GM18868 (cell line): Measurements from ENCODE around the gene TNNT3.

Experiments
- ATAC-seq: cut with Tn5 transposase; IDR thresholded peaks from one replicate; pipeline ENCODE4 v1.9.1; 2021; ENCODE audit warnings: mild to moderate bottlenecking, moderate library complexity; ENCODE audit not compliant: unreplicated experiment

Gene TNNT3

DNA sequence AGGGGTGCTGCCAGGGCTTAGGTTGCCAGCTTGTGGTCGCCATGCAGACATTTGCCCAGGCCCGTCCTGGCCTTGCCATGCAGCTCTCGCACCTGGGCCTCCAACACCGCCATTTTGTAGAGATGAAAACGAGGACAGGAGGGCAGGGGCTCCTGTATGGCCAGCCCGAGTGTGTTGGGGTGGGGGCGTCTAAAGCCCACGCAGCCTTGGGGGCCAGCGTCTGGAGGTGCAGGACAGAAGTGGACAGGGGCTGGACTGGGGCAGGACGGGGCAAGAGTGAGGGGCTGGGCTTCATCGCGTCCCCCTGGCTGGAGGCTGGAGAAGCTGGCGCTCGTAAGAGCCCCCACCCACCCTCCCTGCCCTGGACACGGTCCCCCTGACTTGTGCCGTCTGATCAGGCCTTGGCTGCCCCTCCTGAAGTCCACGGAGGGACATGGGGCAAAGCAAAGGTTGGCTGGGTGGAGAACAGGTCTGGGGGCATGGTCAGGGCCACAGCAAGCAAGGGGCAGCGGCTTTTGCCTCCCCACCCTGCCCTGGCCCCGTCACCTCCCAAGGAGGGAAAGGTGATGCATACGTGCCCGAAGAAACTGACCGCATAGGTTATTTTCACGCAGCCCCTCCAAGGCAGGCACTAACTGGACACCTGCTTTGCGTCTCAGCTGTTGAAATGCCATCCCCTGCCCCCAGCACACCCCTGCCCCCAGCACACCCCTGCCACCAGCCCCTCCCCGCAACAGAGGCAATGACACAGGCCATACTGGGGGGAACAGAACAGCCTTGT lies 815 bp downstream of the TNNT3 start:
- no peak for ATAC-seq

DNA sequence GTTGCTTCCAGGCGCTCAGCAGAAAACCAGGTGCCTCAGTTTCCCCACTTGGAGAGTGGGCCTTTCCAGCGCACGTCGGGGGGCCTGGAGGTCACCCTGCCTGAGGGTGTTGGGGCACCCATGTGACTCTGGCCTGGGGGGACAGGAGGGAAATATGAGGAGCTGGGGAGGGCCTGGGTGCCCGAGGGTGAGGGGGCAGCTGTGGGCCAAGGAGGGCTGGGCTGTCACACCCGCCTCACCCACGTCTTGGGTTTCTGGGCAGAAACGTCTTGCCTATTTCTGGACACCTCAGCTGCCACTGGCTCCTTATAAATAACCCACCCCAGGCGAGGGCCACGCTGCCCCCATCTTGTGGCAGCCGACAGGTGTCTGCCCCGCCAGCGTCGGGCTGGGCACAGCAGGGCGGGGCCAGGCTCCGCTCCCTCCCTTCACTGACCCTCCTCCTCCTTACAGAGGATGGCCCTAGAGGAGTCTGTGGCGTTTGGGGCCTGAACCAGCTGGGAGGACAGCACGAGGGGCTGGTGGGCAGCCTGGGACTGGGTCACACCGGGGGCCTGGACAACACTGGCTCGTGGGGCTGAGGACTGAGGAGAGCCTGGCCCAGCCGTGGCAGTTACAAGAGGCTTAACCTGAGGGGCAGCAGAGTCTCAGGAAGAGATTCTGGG lies 1.5 kb downstream of the TNNT3 start:
- ATAC-seq: no peak

DNA sequence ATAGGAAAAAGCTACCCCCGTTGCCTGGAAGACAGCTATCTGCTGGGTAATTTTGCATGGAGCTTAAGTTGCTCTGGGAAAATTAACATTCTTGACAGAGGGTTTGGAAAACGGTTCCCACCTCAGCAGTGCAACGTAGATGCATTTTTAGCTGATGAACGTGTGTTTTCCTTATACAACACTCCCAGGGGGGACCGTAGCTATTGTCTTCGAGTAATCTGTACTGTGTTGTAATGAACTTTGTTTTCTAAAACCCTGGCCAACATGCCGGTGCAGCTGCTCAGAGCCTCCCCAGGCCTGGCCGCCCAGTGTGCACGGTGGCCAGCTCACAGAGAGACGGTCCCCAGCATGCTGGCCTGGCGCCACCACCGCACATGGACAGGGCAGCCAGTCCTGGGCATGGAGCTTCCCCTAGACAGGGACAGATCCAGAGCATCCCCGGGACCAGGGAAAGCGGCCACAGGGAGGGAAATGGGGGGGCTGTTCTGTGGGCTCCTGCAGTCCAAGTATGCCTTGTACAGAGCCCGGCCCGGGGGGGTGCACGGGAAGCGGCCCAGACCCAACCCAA lies 2.2 kb downstream of the TNNT3 start:
- ATAC-seq: no peak

DNA sequence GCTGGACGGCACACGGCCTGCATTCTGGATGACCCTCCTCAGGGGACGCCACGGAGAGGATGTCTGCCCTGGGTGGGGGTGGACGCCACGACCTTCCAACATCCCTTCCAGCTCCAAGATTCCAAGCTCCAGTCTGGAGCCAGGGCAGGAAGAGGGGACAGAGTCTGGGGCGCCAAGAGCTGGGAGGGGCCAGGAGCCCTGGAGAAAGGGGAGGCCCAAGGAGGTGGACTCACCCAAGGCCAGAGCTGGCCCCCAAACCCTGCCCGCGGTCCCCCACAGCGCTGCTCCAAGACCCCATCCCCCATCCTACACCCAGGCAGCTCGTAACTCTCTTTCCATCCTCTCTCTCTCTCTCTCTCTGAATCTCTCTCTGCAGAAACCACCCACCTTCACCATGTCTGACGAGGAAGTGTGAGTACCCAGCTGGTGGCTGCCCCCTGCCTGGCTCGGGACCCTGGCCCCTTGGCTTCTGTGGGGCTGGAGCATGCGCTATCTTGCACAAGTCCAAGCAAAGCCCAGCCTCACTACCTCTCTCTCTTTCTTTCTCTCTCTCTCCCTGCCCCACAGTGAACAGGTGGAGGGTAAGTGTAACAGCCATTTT lies 3.1 kb downstream of the TNNT3 start:
- no peak for ATAC-seq

DNA sequence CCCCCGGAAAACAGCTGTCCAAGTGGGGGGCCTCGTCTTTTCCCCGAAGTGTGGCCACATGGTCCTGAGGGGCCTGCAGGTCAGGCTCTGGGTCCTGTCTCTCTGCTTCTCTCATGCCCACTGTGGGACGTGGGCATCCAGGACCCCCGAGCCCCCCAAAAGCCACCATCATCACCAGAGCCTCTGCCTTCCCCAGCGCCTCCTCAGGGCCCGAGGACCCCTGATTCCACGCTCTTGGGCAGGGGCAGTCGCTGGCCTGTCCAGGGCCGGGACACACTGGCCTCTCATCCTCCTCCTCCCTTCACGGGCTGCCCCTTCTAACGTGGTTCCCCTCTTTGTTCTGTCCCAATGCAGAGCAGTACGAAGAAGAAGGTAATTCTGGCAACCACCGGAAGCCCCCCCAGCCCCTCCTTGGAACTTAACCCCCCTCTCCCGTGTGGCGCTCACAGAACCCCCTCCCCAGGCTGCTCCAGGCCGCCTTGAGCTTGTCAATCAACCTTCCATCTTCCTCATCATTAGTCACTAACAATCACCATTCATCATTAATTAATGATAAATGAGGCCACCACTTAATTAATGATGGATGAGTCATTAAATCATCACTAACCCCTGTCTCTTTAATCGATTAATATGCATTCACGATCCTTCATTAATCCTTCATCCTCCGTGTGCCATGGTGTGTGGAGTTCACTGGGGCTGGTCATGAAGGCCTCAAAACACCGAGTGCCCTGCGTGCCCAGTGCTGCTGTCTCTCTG lies 3.9 kb downstream of the TNNT3 start:
- ATAC-seq: no peak

DNA sequence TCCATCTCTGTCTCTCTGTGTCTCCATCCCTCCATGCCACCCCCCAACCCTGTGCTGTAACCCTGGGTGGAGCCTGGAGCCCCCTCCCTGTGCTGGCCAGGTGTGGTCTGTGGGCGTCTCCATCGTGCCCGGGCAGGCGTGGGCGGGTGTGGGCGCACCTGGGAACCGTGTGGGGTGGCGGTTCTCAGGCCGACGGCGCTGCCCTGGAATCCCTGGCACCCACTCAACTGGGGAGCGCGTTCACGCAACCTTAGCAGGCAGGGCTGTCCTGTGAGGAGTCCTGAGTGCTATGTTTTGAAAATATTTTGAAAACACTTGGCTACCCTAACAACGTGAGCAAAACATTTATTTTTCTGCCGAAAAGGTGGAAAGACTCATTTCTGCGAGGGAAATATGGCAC lies 4.7 kb downstream of the TNNT3 start:
- no peak for ATAC-seq

DNA sequence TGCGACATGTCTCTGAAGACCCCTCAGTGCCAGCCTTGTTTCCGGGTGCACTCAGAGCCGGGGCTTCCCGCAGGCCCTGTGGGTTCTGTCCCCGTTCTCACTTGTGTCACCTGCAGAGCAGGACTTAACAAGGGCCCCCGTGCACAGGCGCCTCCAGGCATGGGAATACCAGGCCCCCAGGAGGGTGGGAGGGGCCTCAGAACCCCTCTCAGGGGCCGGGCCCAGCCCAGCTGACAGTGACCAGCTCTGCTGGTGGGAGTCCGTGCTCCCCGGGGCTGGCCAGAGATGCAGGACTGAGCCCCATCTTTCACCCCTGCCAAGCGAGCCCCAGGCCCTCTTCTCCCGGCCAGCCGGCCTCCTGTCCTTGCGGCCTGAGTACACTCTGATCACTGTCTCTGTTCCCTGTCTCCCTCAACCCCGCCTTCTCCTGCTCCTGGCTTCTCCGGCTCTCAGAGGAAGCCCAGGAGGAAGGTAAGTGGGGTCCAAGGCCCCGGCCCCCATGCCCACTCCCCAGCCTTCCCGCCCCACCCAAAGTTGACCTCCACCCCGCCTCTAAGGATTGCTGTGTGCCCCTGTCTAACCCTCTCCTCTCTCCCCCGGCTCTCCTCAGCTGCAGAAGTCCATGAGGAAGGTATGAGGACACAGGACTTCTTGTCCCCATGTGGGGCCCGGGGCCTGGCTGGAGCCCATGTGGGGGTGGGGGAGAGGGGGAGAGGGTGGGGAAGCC lies 5.3 kb downstream of the TNNT3 start:
- ATAC-seq: no peak

DNA sequence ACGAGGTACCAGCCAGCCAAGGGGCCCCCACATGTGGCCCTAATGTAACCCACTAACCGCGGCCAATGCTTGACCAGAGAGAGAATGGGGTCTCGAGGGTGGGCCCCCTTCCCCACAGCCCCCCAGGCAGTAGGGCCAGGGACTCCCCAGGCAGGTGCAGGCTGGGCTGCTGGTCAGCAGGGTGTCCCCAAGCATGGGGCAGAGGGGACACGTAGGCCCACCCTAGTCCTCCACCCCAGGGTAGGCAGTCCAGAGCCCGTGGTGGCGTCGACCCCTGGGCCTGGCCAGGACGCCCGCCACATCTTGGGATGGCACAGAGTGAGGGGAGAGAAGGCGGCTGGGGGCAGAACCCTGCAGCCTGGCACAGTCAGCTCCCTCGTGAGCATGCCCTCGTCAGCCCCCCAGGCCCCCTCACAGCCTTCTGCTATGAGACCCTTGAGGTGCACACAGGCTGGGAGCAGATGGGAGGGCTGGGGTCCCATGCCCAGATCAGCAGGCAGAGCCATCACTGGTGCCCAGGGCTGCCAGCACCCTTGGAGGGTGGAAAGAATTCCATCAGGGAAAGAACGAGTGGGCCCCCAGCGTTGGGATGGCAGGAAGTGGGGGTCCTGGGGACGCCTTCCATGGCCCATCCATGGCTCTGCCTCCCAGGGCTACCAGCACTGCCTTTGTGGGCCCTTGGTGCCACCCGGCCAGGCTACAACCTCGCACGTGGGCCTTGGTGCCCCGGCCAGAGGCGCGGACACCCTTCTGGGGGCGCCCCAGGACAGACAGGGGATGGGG lies 6.1 kb downstream of the TNNT3 start:
- ATAC-seq: no peak

DNA sequence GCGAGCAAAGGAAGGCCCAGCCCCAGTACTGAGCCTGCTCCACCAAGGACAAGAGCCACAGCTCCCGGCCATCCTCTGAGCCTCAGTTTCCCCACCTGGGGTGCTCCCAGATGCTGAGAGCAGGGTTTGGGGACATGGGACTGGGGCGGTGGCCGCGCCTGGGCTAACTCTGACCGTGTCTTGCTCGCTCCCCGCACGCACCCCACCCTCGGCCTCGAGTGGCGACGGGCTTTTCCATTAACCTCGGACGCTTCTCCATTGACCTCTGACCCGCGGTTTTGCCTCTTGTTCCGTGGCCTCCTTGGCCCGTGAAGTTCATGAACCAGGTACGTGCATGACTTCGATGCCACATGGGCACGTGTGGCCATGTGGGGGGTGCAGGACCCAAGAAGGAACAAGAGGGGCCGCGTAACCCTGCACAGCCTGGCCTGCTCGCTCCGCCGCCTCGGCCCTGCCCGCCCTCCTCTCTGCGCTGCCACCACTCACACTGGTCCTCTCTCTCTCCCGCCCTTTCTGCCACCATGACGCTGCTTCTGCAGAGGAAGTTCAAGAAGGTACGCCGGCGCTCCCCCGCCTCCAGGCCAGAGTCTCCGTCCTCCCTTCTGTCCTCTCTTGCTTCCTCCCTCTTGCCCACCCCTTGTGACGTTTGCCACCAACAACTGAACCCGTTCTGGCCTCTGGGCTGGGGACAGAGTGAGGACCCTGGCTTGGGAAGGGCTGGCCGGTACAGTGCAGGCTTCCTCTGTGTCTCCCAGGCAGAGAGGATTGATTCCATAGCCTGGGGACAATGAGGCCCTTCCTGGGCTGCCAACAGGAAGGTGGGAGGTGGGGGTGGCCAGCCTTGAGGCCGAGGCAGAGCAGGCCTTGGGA lies 6.9 kb downstream of the TNNT3 start:
- ATAC-seq: no peak

DNA sequence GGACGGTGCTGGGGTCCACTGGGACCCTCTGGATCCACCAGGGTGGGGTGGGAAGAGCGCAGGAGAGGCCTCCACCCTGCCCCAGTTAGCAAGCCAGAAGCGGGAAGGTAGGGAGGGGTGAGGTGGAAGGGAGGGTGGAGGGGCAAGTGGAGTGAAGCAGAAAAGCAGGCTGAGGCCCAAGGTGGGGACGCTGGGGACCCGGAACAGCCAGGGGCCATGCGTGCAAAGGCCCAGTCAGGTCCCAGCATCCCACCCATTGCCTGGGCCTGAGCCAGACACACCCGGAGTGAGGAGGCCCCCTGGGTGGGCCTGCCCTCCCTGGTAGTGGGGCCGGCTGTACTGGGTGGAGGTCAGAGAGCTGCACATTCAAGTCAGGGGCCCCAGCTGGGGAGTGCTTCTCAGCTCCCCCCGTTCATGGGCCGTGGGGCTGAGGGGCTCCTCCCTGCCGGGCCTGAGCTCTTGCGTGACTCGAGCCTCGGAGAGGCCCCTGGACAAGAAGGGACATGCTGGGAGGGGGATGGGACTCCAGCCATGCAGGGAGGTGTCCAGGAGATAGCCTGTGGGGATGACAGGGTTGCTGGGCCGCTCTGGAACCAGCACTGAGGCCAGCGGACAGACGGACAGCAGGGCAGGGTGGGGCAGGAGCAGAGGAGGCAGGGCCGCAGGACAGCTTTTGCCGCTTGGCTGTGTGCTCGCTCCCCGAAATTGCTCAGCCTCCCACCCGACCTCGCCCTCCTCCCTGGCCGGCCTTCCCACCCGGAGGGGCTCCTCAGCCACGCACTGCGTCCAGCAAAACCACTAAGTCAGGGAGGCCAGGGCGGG lies 7.7 kb downstream of the TNNT3 start:
- ATAC-seq: no peak

DNA sequence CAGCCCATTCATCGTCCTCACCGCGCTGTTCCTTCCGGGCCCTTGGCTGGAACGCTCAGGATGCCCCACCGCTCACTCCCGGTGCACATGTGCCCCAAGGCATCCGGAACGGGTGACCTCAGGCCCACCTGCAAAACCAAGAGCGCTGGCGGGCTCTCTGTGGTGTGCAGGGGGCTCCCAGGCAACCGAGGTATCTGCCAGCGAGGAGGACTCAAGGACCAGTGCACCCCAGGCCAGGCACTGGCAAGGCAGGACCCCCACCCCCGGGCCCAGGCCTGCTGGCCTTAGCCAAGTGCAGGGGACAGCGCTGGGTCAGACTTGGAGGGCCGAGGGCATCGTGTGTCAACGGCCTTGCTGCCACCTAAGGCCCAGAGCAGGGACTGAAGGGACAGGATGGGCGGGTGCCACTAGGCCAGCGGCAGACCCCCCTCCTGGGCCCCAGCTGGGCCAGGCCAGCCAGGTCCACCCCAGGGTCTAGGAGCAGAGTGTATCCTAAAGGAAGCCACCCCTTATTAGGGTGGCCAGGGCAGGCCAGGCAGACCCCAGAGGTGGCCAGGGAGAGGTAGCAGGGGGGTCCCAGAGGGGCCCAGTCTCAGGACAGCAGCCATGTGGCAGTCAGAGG lies 8.5 kb downstream of the TNNT3 start:
- no peak for ATAC-seq

DNA sequence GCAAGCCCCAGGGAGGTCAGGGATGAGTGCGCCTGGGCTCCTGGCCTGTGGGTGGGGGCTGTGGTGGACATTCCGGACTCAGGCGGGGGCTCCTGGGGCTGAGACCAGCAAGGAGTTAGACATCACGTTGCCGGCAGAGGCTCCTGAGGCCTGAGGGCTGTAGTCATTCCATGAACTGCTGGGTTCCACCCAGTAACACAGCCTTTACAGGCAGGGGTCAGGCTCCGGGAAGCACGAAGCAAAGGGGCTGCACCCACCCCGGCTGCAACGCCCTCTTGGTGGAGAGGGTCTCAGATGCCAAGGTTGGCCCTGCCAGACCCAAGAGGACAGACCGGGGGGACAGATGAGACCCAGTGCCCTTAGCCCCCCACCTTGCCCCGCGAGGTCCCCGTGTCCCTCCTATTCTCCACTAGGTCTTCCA lies 9.0 kb downstream of the TNNT3 start:
- no peak for ATAC-seq

DNA sequence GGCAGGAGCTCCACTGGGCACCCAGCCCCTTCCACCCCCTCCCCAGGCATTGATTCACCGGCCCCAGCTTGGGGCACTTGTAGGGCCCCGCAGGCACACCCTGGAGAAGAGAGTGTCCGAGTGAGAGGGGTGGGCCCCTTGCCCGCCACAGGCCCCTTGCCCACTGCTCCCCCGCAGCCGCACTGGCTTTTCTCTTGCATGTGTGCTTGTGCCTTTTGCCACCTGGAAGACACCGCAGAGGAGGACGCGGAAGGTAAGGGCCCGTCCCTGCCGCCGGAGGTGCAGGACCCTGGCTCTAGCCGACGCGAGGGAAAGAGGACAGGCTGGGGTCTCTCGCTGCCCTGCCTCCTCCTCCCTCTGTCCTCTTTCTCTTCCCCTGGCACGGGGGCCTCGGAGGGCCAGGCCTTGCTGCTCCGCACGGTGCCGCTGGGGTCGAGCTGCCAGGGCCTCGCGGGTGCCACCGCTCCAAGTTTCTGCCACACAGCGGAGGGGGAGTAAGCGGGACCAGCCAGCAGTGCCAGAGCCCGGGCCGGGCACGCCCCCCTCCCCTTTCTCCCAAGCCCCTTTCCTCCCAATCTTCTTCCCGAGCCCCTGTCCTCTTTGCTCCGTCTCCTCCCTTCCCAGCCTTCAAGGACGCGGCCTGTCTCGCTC lies 9.5 kb downstream of the TNNT3 start:
- no peak for ATAC-seq

DNA sequence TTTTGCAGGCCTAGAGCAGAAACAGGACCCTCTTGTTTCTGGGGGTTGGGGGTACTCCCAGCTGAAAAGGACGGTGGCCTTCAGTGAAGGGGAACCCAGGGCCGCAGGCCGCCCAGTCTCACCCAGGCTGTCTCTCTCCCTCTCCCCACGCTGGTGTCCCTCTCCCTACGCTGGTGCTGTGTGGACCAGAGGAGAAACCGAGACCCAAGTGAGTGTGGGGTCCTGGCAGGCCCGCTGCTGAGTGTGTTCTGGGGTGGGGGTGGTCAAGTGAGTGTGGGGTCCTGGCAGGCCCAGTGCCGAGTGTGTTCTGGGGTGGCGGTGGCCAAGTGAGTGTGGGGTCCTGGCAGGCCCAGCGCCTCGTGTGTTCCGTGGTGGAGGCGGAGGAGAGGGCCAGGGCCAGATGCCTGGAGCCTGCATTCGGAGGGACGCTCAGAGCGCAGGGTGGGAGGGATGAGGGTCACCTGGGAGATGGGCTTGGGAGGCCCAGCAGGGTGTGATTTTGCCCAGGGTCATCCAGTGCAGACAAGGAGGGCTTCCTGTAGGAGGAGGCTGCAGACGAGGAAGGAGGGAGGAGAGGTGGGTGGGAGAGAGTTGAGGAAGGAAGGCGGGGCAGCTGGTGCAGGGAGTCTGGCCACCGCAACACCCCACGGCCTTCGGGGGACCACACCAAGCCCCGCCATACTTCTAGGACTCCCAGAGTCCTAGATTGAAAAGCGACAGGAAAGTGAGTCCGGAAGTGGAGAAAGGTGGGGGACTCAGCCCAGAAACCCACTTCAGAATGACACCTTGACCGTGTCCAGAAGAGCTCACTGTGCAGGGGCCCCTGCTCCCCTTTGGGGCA lies 10.3 kb downstream of the TNNT3 start:
- ATAC-seq: no peak

DNA sequence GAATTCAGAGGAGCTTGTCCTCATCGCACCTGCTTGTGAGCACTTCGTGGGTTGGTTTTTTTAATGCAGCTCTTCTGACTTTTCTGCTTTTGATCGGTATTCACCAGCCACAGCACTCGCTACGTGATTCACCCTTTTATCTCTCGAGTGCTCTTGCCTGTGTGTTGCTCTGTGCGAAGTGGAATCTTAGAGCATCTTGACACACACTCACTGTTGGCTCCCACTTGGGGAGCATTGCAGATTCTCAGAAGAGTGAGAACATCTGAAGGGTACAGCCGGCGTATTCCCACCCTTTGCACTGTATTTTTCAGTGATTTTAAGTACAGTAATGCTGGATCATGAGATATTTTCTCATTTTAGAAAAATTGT lies 10.9 kb downstream of the TNNT3 start:
- no peak for ATAC-seq
